Renal cortex interstitium (tissue), 15 donors: ENCODE results near the gene ZXDC. TPM values are rescaled to one million over a fixed set of nuclear protein-coding genes. Genes with fewer than 3 reads are reported as not detected.

ENCODE experiments used
- DNase-seq, 11 donors: peaks; one replicate each; pipeline ENCODE4 v3.0.0-alpha.2; 2013; ENCODE audit warnings: low read depth in 9 of 11, low spot score in 4 of 11; ENCODE audit errors: extremely low read depth in 1 of 11
- long read RNA-seq, 16 experiments: transcript quantifications; one replicate each; lab custom pipeline, GENCODE V29; 2026
- polyA plus RNA-seq, 3 donors: library from polyadenylated mRNA; unstranded; fragments of 120-200 nt; gene quantifications; one replicate each; pipeline ENCODE4 v1.2.1, GENCODE V29; 2013; ENCODE audit not compliant: insufficient read length in 3 of 3

Gene ZXDC
- polyA plus RNA-seq: 10 to 100 TPM; 31.1 to 44.5 (median 34.7) TPM
- long read RNA-seq, donor 1, transcript ZXDC-201 (6 exons, 2,579 nt): major isoform, 11 of 16 reads
- long read RNA-seq, donor 1, partial matches to known transcripts: 5 of 16 reads
- long read RNA-seq, donor 1, other reads (novel, unspliced or antisense): 0 of 16 reads
- long read RNA-seq, donor 2, transcript ZXDC-201 (6 exons, 2,579 nt): major isoform, 9 of 9 reads
- long read RNA-seq, donor 2, partial matches to known transcripts: 0 of 9 reads
- long read RNA-seq, donor 2, other reads (novel, unspliced or antisense): 0 of 9 reads
- long read RNA-seq, donor 3, full-length matches to known transcripts: 18 of 18 reads
- long read RNA-seq, donor 3, partial matches to known transcripts: 0 of 18 reads
- long read RNA-seq, donor 3, other reads (novel, unspliced or antisense): 0 of 18 reads
- long read RNA-seq, donor 4, transcript ZXDC-201 (6 exons, 2,579 nt): major isoform, 5 of 7 reads
- long read RNA-seq, donor 4, partial matches to known transcripts: 0 of 7 reads
- long read RNA-seq, donor 4, other reads (novel, unspliced or antisense): 0 of 7 reads
- long read RNA-seq, donor 5: 0 reads
- long read RNA-seq, donor 6, full-length matches to known transcripts: 11 of 30 reads
- long read RNA-seq, donor 6, partial matches to known transcripts: 19 of 30 reads
- long read RNA-seq, donor 6, other reads (novel, unspliced or antisense): 0 of 30 reads
- long read RNA-seq, donor 7, transcript ZXDC-201 (6 exons, 2,579 nt): major isoform, 5 of 17 reads
- long read RNA-seq, donor 7, partial matches to known transcripts: 12 of 17 reads
- long read RNA-seq, donor 7, other reads (novel, unspliced or antisense): 0 of 17 reads
- long read RNA-seq, donor 8, full-length matches to known transcripts: 16 of 26 reads
- long read RNA-seq, donor 8, partial matches to known transcripts: 10 of 26 reads
- long read RNA-seq, donor 8, other reads (novel, unspliced or antisense): 0 of 26 reads
- long read RNA-seq, donor 9, transcript ZXDC-201 (6 exons, 2,579 nt): major isoform, 8 of 20 reads
- long read RNA-seq, donor 9, partial matches to known transcripts: 12 of 20 reads
- long read RNA-seq, donor 9, other reads (novel, unspliced or antisense): 0 of 20 reads
- long read RNA-seq, donor 10, transcript ZXDC-201 (6 exons, 2,579 nt): major isoform, 6 of 8 reads
- long read RNA-seq, donor 10, partial matches to known transcripts: 0 of 8 reads
- long read RNA-seq, donor 10, other reads (novel, unspliced or antisense): 0 of 8 reads
- long read RNA-seq, donor 11, partial matches to known transcripts: 0 of 8 reads
- long read RNA-seq, donor 11, other reads (novel, unspliced or antisense): 0 of 8 reads
- long read RNA-seq, donor 12, transcript ZXDC-201 (6 exons, 2,579 nt): major isoform, 5 of 5 reads
- long read RNA-seq, donor 12, partial matches to known transcripts: 0 of 5 reads
- long read RNA-seq, donor 12, other reads (novel, unspliced or antisense): 0 of 5 reads
- long read RNA-seq, donor 13, full-length matches to known transcripts: 18 of 18 reads
- long read RNA-seq, donor 13, partial matches to known transcripts: 0 of 18 reads
- long read RNA-seq, donor 13, other reads (novel, unspliced or antisense): 0 of 18 reads
- long read RNA-seq, donor 14, transcript ZXDC-201 (6 exons, 2,579 nt): major isoform, 5 of 5 reads
- long read RNA-seq, donor 14, partial matches to known transcripts: 0 of 5 reads
- long read RNA-seq, donor 14, other reads (novel, unspliced or antisense): 0 of 5 reads
- long read RNA-seq, donor 15, partial matches to known transcripts: 0 of 4 reads
- long read RNA-seq, donor 15, other reads (novel, unspliced or antisense): 0 of 4 reads
- long read RNA-seq, donor 16, full-length matches to known transcripts: 35 of 47 reads
- long read RNA-seq, donor 16, partial matches to known transcripts: 12 of 47 reads
- long read RNA-seq, donor 16, other reads (novel, unspliced or antisense): 0 of 47 reads

- DNase-seq: peak; percentile 80 to 93 (median 90)
These were observed at the start of gene ZXDC for GRCh38 chr3:126475413-126476114. TSS of gene ZXDC (minus strand) at chr3:126475891. CDS start at chr3:126475865, 26 bp downstream.

DNA sequence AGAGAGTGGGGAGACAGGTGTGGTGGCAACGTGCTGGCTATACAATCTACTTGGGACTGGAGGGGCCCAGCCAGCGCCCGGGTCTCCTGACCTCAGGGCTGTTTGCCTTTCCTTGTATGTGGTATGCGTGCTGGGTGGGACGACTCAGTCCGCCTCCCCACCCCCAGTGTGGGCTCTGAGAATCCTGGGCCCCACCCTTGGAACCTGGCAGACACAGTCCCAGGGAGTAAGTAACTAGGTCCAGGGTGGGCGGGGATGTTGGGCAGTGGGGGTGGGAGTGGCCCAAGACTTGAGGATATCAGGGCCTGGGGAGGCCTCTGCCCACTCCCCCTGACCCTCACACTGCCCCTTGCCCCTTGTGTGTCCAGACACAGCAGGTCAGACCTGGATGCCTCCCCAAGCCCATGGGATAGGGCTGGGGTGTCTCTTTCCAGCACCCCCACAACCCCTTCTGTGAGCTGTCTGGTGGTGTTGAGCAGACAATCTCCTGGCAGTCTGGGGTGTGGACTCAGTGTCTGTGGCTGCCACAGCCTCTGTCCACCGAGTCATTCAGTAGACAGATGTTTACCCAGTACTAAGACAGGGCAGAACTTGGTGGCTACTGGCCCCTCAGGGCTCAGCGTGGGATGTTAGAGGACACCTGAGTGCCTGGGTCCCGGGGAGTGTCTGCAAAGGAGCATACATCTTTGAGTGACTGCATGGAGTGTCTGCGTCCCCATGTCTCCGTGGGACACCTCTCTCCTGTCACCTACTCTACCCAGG lies 49.6 kb upstream of the ZXDC start:
- no peak for DNase-seq

DNA sequence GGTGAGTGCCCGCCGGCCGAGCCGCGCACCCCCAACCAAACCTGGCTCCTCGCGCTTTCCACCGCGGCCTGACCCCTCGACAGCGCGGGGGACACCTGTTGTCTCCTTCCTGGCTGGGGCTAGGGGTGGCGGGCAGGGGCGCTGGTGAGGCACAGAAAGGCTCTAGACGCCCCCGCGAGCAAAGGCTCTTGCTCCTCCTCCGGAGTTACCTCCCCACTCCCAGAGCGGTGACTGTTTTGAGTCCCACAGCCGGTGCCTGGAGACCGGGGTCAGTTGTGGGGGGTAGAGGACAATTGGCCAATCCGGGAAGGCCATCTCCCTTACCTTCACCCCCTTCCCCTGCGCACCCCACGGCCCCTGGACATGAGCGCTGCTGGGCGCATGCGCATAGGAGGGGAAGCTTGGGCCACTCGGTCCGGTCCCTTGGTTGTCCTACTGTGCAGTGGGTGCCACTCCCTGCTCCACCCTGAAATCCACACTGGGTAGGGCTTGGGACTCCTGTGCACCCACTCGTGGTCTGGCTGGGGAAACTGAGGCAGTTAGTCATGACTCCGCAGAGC lies 48.8 kb upstream of the ZXDC start:
- peak in 1 of 11 donors; percentile 20 for DNase-seq

DNA sequence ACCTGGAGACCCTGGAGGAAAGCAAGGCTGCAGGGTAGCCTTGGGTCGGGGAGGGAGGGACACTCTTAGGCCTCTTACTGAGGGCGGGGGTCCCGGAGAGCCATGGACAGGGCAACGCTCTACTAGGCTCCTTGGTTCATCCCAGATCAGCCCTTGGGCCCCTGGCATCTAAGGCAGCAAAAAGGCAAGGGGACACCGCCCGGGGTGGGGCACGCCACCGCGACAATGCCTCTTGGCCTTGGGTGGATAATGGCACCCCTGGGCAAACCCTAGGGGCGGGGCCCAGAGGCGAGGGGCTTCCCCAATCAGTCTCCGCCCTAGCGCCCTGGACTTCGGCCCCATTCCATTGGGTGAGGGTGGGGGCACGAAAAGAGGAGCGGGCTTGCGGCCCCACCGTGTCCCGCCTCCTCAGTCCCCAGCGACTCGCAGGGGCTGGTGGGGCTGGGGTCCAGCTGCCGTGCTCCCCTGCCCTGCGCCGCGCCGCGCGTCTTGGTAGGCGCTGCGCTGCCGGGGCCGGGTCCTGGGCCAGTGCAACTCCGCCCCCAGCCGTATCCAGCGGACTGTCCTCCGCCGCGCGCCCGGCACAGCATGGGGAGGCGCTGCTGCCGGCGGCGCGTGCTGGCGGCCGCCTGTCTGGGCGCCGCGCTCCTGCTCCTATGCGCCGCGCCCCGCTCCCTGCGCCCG lies 48.2 kb upstream of the ZXDC start, which contains the start of gene CHST13:
Gene CHST13, plus strand, starts transcription at position 411 of the 684 bp plus-strand sequence. Its CDS starts 178 bp downstream, at position 589.
- peak in 4 of 11 donors; percentile 29 to 46 (median 36) for DNase-seq

DNA sequence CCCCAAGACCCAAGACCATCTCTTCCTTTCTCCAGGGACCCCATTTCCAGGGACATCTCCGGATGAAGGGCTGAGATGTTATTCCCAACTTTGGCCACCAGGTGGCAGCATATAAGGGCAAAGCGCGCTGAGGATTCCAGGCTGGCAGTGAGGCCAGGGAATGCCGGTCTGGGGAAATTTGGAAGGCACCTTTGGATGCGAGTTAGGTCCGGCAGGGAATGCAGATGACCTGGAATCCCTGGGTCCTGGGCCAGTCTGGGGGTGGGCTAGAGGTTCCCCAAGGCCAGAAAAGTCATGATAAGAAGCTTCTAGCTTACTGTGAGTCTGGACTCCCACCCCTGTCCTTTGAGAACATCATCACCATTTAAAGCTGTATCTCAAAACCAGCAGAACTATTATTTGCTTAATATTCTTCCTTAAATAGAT lies 46.7 kb upstream of the ZXDC start:
- peak in 6 of 11 donors; percentile 20 to 53 (median 42) for DNase-seq

GRCh38 chr3:126521122-126521891 lies 45.6 kb upstream of the ZXDC start:
- no peak for DNase-seq

DNA sequence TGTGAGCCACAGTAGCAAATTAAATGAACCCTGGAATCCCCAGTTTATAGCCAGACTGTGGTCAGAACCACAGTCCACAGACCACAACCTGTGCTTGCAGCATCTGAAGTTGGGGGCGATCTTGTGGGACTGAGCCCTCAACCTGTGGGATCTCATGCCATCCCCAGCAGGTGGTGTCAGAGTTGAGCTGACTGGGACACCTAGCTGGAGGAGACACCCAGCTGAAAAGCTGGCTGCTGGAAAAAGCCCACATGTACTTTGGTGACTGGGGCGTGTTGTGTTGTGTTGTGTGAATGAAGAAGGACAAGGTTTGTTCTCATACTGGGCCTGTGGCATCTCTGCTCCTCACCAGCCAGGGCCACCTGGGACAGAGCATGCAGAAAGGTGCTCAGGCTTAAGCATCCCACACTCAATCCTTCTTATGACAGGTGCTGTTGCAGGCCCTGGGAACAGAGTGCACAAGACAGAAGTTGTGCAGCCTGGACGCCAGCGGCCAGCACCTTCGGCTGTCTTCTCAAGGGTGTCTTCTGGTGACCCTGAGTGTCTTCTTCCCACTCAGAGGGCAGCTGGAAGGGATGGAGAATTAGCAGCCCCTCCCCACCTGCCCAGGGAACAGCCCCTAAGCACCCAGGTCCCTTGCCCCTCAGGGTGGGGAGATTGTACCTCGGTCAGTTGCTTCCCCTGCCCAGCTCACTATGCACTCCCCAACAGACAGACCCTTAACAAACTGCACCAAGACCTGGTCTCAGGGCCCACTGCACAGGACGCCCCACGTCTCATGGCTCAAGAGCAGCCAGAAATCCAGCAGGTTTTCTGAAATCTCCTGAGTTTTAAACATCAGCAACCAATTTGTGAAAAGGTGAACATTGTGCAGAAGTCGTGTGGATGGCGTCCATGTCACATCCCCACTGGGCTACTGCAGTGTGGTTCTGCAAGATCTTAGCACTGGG lies 44.1 kb upstream of the ZXDC start:
- no peak for DNase-seq

DNA sequence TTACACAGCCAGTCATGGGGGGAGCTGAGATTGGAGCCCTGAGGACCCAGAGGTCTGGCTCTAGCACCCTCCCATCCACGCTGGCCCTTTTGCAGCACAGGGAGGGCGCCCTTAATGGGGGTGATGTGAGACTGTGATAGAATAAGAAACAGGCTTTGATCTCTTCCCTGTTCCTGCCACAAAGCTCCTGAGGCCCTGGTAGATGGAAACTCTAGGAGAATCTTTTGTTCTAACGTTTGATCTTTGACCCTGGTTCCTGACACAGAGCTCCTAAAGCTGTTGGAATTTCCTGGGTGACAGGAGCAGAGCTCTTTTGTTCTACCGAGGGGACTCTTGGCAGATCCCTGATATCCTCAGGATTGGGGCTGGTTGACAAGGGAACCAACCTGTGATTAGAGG lies 43.1 kb upstream of the ZXDC start:
- DNase-seq: no peak

DNA sequence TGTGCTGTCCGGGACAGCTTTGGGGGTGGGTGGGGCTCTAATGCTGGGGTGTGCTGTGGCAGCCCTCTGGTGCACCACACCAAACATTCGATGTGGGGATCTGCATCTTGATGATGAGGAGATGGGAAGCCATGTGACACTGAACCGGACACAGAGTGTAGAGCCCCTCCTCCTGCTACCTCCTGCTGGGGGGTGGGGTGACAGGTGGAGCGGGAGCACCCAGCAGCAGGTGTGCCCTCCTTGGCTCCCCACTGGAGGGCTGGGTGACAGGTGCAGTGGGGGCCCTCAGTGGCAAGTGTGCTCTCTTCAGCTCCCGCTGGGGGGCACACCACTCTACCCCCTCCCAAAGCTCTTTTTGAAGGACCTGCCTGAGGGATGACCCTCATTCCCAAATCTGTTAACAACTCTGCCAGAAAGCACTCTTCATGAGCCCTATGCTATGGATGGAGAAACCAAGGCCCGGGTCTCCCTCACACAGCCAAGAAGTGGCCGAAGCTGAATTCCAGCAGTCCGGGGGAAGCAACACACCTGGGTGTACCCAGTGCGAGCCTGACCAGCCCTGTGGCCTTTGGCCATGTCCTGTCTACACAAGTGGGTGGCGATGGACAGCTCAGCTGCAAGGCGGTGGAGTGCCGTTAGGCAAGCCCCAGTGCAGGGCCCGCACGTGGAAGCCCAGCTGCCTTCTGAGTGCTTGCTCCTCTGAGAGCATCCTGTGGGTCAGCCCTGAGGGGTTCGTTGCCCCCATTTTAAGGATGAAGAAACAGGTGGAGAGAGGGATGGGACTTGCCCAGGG lies 42.5 kb upstream of the ZXDC start:
- no peak for DNase-seq

- no peak for DNase-seq
These were observed 41.7 kb upstream of the ZXDC start, which contains the start of gene UROC1 for GRCh38 chr3:126517291-126517951. TSS of gene UROC1 (minus strand) at chr3:126517773. CDS start at chr3:126517719, 54 bp downstream.

- no peak for DNase-seq
These were observed 41.2 kb upstream of the ZXDC start for GRCh38 chr3:126516936-126517290.
